Hypothalamus (tissue), 51 donors: ENCODE results near the gene HMG20A.
"Not testable (repeated sequence)": the region's sequence is repeated elsewhere in the genome, so short reads cannot be mapped to it uniquely, and the experiment has no call there.

Experiments used
- DNase-seq, 51 donors: peaks; one replicate each; lab custom pipeline; 2025; lab: John Stamatoyannopoulos, UW

The HMG20A gene

GRCh38 chr15:77406173-77406759, 14.4 kb upstream of the HMG20A start:
- DNase-seq, result not testable (repeated sequence)

- no peak for DNase-seq
Observed at GRCh38 chr15:77406846-77407245, 13.8 kb upstream of the HMG20A start.

- DNase-seq, result no peak
Observed at GRCh38 chr15:77409259-77410156, 11.2 kb upstream of the HMG20A start.

- DNase-seq, result not testable (repeated sequence)
Observed at GRCh38 chr15:77410157-77410500, 10.6 kb upstream of the HMG20A start.

GRCh38 chr15:77410701-77411618, 9.7 kb upstream of the HMG20A start:
- DNase-seq, result no peak

- no peak for DNase-seq
Observed at GRCh38 chr15:77411619-77411976, 9.1 kb upstream of the HMG20A start.

GRCh38 chr15:77412972-77413698, 7.6 kb upstream of the HMG20A start:
- DNase-seq, result no peak

- DNase-seq, result no peak
Observed at GRCh38 chr15:77413699-77414349, 6.9 kb upstream of the HMG20A start.

GRCh38 chr15:77414789-77415442, 5.8 kb upstream of the HMG20A start:
- DNase-seq, result no peak

- no peak for DNase-seq
Observed at GRCh38 chr15:77415450-77416147, 5.1 kb upstream of the HMG20A start.

GRCh38 chr15:77416148-77416455, 4.6 kb upstream of the HMG20A start:
- DNase-seq, result no peak

GRCh38 chr15:77416954-77417353, 3.7 kb upstream of the HMG20A start:
- DNase-seq, result no peak

- no peak for DNase-seq
Observed at GRCh38 chr15:77417602-77418001, 3.1 kb upstream of the HMG20A start.

- no peak for DNase-seq
Observed at GRCh38 chr15:77418391-77418965, 2.2 kb upstream of the HMG20A start.

GRCh38 chr15:77418966-77419835, 1.5 kb upstream of the HMG20A start:
- peak in 37 of 51 donors; percentile 3 to 74 (median 42) for DNase-seq

GRCh38 chr15:77419836-77420609, 665 bp upstream of the HMG20A start, which contains the start of gene PEAK1:
Gene PEAK1 (minus strand): TSS chr15:77420104. CDS start chr15:77181926, 238,178 bp downstream.
- DNase-seq, result peak; percentile 63 to 99 (median 95)

GRCh38 chr15:77421370-77421700, 647 bp downstream of the HMG20A start:
- DNase-seq, result peak in 2 of 51 donors; percentile 0 to 9
